Cerebellar cortex (tissue), 1 donor: ENCODE data around the gene MAN1C1.
A peak's percentile ranks its signal among the peaks of the same experiment; 100 is the strongest.

Source experiments
- DNase-seq: peaks from one replicate; pipeline ENCODE4 v3.0.0-alpha.2; 2015; ENCODE audit warnings: low spot score

Gene MAN1C1

GRCh38 chr1:25803368-25803767 lies 186.8 kb downstream of the MAN1C1 start:
- no peak for DNase-seq

GRCh38 chr1:25804244-25804963 lies 187.8 kb downstream of the MAN1C1 start:
- no peak for DNase-seq

GRCh38 chr1:25804964-25805862 lies 188.6 kb downstream of the MAN1C1 start:
- no peak for DNase-seq

- DNase-seq, result peak; percentile 74
These were observed 189.3 kb downstream of the MAN1C1 start for GRCh38 chr1:25805863-25806225.

- DNase-seq, result no peak
These were observed 189.8 kb downstream of the MAN1C1 start for GRCh38 chr1:25806418-25806817.

- DNase-seq, result no peak
These were observed 191.1 kb downstream of the MAN1C1 start for GRCh38 chr1:25807480-25808390.

- DNase-seq, result no peak
These were observed 192.1 kb downstream of the MAN1C1 start for GRCh38 chr1:25808481-25809244.

GRCh38 chr1:25809283-25809926 lies 192.8 kb downstream of the MAN1C1 start:
- no peak for DNase-seq

- DNase-seq, result no peak
These were observed 193.3 kb downstream of the MAN1C1 start for GRCh38 chr1:25809929-25810328.

GRCh38 chr1:25810341-25811299 lies 194.0 kb downstream of the MAN1C1 start:
- peak; percentile 73 for DNase-seq

GRCh38 chr1:25811384-25812082 lies 194.9 kb downstream of the MAN1C1 start:
- no peak for DNase-seq

GRCh38 chr1:25813071-25813733 lies 196.6 kb downstream of the MAN1C1 start:
- DNase-seq, result no peak

GRCh38 chr1:25813734-25814471 lies 197.3 kb downstream of the MAN1C1 start:
- no peak for DNase-seq

- DNase-seq, result no peak
These were observed 198.0 kb downstream of the MAN1C1 start for GRCh38 chr1:25814549-25815087.

GRCh38 chr1:25815208-25816111 lies 198.9 kb downstream of the MAN1C1 start:
- DNase-seq, result no peak

- DNase-seq, result no peak
These were observed 199.6 kb downstream of the MAN1C1 start for GRCh38 chr1:25816112-25816718.
